HepG2 (cell line): ENCODE results near the gene RAC3. TPM values are rescaled to one million over a fixed set of nuclear protein-coding genes. Genes with fewer than 3 reads are reported as not detected.

Source experiments
- NAIF1 ChIP-seq: sonication (generic); formaldehyde crosslinking; IDR thresholded peaks from 2 replicates; pipeline ENCODE4 v1.5.0; 2020; ENCODE audit warnings: mild to moderate bottlenecking, missing genetic modification reagents, borderline replicate concordance
- SPEN ChIP-seq: sonication (generic); formaldehyde crosslinking; IDR thresholded peaks from 2 replicates; pipeline ENCODE4 v1.5.1; 2020; ENCODE audit warnings: low read depth, mild to moderate bottlenecking, missing genetic modification reagents
- SRSF1 ChIP-seq: fragments of 200-400 bp; formaldehyde crosslinking; optimal IDR thresholded peaks from 2 replicates; pipeline ENCODE3; 2017; ENCODE audit warnings: mild to moderate bottlenecking, low read depth, low read length, moderate library complexity
- SRSF4 ChIP-seq: fragments of 200-400 bp; formaldehyde crosslinking; IDR thresholded peaks from one replicate; pipeline ENCODE4 v1.6.1; 2018; ENCODE audit warnings: mild to moderate bottlenecking, low read depth, low read length, moderate library complexity; ENCODE audit not compliant: poor library complexity, severe bottlenecking
- TEAD2 ChIP-seq: sonication (generic); formaldehyde crosslinking; IDR thresholded peaks from 2 replicates; pipeline ENCODE4 v1.9.0; 2021; ENCODE audit warnings: missing genetic modification reagents
- ZNF138 ChIP-seq: sonication (generic); formaldehyde crosslinking; IDR thresholded peaks from 2 replicates; pipeline ENCODE4 v1.5.0; 2020; ENCODE audit warnings: mild to moderate bottlenecking, low read depth, missing genetic modification reagents
- ZNF383 ChIP-seq: sonication (generic); formaldehyde crosslinking; IDR thresholded peaks from 2 replicates; pipeline ENCODE4 v1.4.0; 2020; ENCODE audit warnings: missing genetic modification reagents, mild to moderate bottlenecking, borderline replicate concordance
- ZNF460 ChIP-seq: sonication (generic); formaldehyde crosslinking; IDR thresholded peaks from 2 replicates; pipeline ENCODE4 v1.5.1; 2020; ENCODE audit warnings: missing genetic modification reagents, mild to moderate bottlenecking, borderline replicate concordance
- ZNF619 ChIP-seq: sonication (generic); formaldehyde crosslinking; IDR thresholded peaks from 2 replicates; pipeline ENCODE4 v1.4.0; 2020; ENCODE audit warnings: mild to moderate bottlenecking, missing genetic modification reagents
- polyA plus RNA-seq, 8 experiments: library from polyadenylated mRNA; depleted of rRNA in 3 of 8; stranded (reverse) in 7 of 8; unstranded in 1 of 8; fragments of >200 nt; fragmentation: Illumina TruSeq in 4 of 8; extraction: Trizol in 4 of 8; gene quantifications; 2 replicates each; pipeline versions ENCODE4 v1.2.1 to v1.2.3, GENCODE V29; 2011 to 2016; ENCODE audit warnings: low read depth in 4 of 8, missing spikeins in 1 of 8, mixed read lengths in 1 of 8; ENCODE audit not compliant: insufficient read depth in 1 of 8
- total RNA-seq, 5 experiments: library from RNA; depleted of rRNA; stranded (reverse); fragments of >200 nt; fragmentation: Illumina TruSeq; extraction: Trizol; gene quantifications; 2 replicates each; pipeline ENCODE4 v1.2.3, GENCODE V29; 2016; ENCODE audit warnings: low read depth in 1 of 5
- TF ChIP-seq, protein P1 (sequence below): sonication (generic); formaldehyde crosslinking; IDR thresholded peaks from 2 replicates; pipeline ENCODE4 v1.5.1; 2020; ENCODE audit warnings: mild to moderate bottlenecking, missing genetic modification reagents, moderate library complexity
- TF ChIP-seq, protein P2 (sequence below), 2 experiments: fragments of 450-650 bp in 1 of 2; sonication (generic) in 1 of 2; formaldehyde crosslinking in 1 of 2; IDR thresholded peaks; 2 replicates each; pipeline versions ENCODE4 v1.6.1 to v1.8.0; 2016 to 2022; ENCODE audit warnings: antibody characterized with exemption in 1 of 2, mild to moderate bottlenecking in 1 of 2, missing genetic modification reagents in 1 of 2
- TF ChIP-seq, protein P3 (sequence below): sonication (generic); formaldehyde crosslinking; IDR thresholded peaks from 2 replicates; pipeline ENCODE4 v1.5.0; 2020; ENCODE audit warnings: mild to moderate bottlenecking, missing genetic modification reagents, moderate library complexity
- TF ChIP-seq, protein P4 (sequence below): IDR thresholded peaks from 2 replicates; pipeline ENCODE4 v1.6.1; 2016; ENCODE audit warnings: missing biosample characterization, missing genetic modification reagents, low read depth

The RAC3 gene
- total and polyA plus RNA-seq, 2 of the 13 experiments (the other 11 are each of a cell fraction or from before 2014, with no cell fraction given), result 10.5 to 21.3 TPM

DNA sequence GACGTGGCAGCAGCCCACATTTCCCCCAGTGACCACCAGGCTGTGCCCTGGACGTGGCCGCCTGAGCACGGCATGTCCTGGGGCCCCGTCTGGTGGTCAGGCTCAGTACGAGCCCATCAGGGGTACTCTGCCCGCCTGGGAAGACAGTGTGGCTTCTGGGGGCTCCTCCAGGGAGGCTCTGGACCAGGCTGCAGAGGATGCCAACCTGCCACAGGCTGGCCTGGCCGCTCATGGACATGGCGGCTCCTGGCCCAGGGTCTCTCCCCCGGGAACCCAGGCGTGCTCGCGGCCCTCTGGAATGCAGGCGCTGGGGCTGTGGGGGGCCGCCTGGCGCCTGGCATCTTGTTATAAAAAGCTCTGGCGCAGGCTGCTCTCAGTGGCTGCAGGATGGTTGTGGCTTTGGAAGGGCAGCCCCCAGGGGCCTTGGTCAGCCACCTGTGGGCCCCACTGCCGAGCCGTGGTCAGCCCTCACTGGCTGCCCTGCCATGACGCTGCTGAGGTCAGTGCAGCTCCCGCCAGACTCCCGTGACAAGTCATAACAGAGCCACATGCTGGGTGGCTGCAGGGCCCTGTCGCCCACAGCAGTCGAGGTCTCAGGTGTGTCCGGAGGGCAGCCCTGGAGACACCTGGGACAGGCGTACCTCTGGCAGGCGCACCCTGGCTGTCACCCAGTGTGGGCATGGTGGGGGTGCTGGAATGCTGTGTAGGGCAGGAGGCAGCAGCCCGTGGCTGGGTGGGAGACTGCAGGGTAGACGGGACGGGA is 23.8 kb upstream of the RAC3 start (continued):
- TF ChIP-seq, protein P1, sequence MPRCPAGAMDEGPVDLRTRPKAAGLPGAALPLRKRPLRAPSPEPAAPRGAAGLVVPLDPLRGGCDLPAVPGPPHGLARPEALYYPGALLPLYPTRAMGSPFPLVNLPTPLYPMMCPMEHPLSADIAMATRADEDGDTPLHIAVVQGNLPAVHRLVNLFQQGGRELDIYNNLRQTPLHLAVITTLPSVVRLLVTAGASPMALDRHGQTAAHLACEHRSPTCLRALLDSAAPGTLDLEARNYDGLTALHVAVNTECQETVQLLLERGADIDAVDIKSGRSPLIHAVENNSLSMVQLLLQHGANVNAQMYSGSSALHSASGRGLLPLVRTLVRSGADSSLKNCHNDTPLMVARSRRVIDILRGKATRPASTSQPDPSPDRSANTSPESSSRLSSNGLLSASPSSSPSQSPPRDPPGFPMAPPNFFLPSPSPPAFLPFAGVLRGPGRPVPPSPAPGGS (CRISPR knock-in tag), result no peak
- TF ChIP-seq ZNF460 (CRISPR knock-in tag) (no peak), SPEN (CRISPR knock-in tag) (no peak), NAIF1 (CRISPR knock-in tag) (no peak), ZNF619 (peak; percentile 26; the same call in 1 of the 2 replicates), TEAD2 (no peak), ZNF383 (CRISPR knock-in tag) (no peak), SRSF4 (peak; percentile 32), SRSF1 (peak; percentile 9), ZNF138 (CRISPR knock-in tag) (0 out of 2 replicates have a peak, but pooled peaks have one; percentile 28)
- TF ChIP-seq, protein P2, sequence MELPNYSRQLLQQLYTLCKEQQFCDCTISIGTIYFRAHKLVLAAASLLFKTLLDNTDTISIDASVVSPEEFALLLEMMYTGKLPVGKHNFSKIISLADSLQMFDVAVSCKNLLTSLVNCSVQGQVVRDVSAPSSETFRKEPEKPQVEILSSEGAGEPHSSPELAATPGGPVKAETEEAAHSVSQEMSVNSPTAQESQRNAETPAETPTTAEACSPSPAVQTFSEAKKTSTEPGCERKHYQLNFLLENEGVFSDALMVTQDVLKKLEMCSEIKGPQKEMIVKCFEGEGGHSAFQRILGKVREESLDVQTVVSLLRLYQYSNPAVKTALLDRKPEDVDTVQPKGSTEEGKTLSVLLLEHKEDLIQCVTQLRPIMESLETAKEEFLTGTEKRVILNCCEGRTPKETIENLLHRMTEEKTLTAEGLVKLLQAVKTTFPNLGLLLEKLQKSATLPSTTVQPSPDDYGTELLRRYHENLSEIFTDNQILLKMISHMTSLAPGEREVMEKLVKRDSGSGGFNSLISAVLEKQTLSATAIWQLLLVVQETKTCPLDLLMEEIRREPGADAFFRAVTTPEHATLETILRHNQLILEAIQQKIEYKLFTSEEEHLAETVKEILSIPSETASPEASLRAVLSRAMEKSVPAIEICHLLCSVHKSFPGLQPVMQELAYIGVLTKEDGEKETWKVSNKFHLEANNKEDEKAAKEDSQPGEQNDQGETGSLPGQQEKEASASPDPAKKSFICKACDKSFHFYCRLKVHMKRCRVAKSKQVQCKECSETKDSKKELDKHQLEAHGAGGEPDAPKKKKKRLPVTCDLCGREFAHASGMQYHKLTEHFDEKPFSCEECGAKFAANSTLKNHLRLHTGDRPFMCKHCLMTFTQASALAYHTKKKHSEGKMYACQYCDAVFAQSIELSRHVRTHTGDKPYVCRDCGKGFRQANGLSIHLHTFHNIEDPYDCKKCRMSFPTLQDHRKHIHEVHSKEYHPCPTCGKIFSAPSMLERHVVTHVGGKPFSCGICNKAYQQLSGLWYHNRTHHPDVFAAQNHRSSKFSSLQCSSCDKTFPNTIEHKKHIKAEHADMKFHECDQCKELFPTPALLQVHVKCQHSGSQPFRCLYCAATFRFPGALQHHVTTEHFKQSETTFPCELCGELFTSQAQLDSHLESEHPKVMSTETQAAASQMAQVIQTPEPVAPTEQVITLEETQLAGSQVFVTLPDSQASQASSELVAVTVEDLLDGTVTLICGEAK (IDR thresholded peaks at IDR 0.05), result no peak
- TF ChIP-seq, protein P2 (CRISPR knock-in tag; IDR thresholded peaks at IDR 0.05), result no peak
- TF ChIP-seq, protein P3, sequence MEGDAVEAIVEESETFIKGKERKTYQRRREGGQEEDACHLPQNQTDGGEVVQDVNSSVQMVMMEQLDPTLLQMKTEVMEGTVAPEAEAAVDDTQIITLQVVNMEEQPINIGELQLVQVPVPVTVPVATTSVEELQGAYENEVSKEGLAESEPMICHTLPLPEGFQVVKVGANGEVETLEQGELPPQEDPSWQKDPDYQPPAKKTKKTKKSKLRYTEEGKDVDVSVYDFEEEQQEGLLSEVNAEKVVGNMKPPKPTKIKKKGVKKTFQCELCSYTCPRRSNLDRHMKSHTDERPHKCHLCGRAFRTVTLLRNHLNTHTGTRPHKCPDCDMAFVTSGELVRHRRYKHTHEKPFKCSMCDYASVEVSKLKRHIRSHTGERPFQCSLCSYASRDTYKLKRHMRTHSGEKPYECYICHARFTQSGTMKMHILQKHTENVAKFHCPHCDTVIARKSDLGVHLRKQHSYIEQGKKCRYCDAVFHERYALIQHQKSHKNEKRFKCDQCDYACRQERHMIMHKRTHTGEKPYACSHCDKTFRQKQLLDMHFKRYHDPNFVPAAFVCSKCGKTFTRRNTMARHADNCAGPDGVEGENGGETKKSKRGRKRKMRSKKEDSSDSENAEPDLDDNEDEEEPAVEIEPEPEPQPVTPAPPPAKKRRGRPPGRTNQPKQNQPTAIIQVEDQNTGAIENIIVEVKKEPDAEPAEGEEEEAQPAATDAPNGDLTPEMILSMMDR, result peak; percentile 39
- TF ChIP-seq, protein P4, sequence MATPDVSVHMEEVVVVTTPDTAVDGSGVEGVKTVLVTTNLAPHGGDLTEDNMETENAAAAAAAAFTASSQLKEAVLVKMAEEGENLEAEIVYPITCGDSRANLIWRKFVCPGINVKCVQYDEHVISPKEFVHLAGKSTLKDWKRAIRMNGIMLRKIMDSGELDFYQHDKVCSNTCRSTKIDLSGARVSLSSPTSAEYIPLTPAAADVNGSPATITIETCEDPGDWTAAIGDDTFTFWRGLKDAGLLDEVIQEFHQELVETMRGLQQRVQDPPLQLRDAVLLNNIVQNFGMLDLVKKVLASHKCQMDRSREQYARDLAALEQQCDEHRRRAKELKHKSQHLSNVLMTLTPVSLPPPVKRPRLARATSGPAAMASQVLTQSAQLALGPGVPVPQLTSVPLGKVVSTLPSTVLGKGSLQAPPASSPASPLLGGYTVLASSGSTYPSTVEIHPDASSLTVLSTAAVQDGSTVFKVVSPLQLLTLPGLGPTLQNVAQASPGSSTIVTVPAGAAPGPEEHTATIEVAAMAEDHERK (CRISPR knock-in tag), result no peak
